Measurements from ENCODE around the gene SMTNL2. TPM values are rescaled to one million over a fixed set of nuclear protein-coding genes. Genes with fewer than 3 reads are reported as not detected.

The SMTNL2 gene
- total RNA-seq, 5 donors from 2014 or later (not counting 1 experiment from before 2014, with no cell fraction given) = not detected

GRCh38 chr17:4545217-4545951, 38.9 kb upstream of the SMTNL2 start:
- Mint-ChIP-seq H3K36me3 (peaks cover 25% of the 10 kb centered on the region), H3K9me3 (no peaks in the 10 kb centered on the region), H3K4me1 (no peaks in the 10 kb centered on the region), H3K27ac (no peak overlapping the region), H3K27me3 (no peaks in the 10 kb centered on the region), H3K4me3 (no peak overlapping the region)
- CTCF ChIA-PET = no interaction called here
- no peak for DNase-seq
- no peaks in the 10 kb centered on the region for H3K9me3 ChIP-seq
- no peaks in the 10 kb centered on the region for H3K4me1 ChIP-seq (ENCODE audit: control insufficient read depth in 1 of 2, extremely low read depth in 1 of 2, insufficient read depth in 2 of 2, low read length in 2 of 2)
- no peak for ATAC-seq (replicated peaks in 1 of 4)
- no peaks in the 10 kb centered on the region for H3K27me3 ChIP-seq (replicated peaks in 1 of 2; ENCODE audit: control insufficient read depth in 2 of 2, extremely low read depth in 1 of 2, insufficient read depth in 2 of 2, low read length in 1 of 2)
- POLR2A ChIA-PET = no interaction called here
- 95% methylated on average over 15 of the region's 32 CpGs for WGBS (ENCODE audit: insufficient coverage)
- peaks cover 39 to 92% of the 10 kb centered on the region in 2 donors for H3K36me3 ChIP-seq (ENCODE audit: control insufficient read depth in 2 of 2, extremely low read depth in 1 of 2, insufficient read depth in 1 of 2, low read length in 1 of 2)
- no peak overlapping the region for H3K4me3 ChIP-seq (ENCODE audit: control insufficient read depth in 1 of 2, extremely low read depth in 1 of 2, low read length in 1 of 2)
- no peak overlapping the region for H3K27ac ChIP-seq (ENCODE audit: low read length)

GRCh38 chr17:4547118-4547906, 37.0 kb upstream of the SMTNL2 start:
- Histone ChIP-seq H3K27me3 (replicated peaks in 1 of 2; ENCODE audit: control insufficient read depth in 2 of 2, extremely low read depth in 1 of 2, insufficient read depth in 2 of 2, low read length in 1 of 2) (no peaks in the 10 kb centered on the region), H3K27ac (ENCODE audit: low read length) (no peak overlapping the region), H3K4me1 (ENCODE audit: control insufficient read depth in 1 of 2, extremely low read depth in 1 of 2, insufficient read depth in 2 of 2, low read length in 2 of 2) (no peaks in the 10 kb centered on the region), H3K36me3 (ENCODE audit: control insufficient read depth in 2 of 2, extremely low read depth in 1 of 2, insufficient read depth in 1 of 2, low read length in 1 of 2) (peaks cover 40 to 93% of the 10 kb centered on the region in 2 donors), H3K4me3 (ENCODE audit: control insufficient read depth in 1 of 2, extremely low read depth in 1 of 2, low read length in 1 of 2) (no peak overlapping the region), H3K9me3 (no peaks in the 10 kb centered on the region)
- 96% methylated on average over 13 of the region's 17 CpGs for WGBS (ENCODE audit: insufficient coverage)
- ATAC-seq (replicated peaks in 1 of 4) = no peak
- H3K4me3 Mint-ChIP-seq = no peak overlapping the region
- no peak for DNase-seq
- ChIA-PET CTCF (no interaction called here), POLR2A (no interaction called here)
- H3K27ac Mint-ChIP-seq = no peak overlapping the region
- no peaks in the 10 kb centered on the region for H3K27me3 Mint-ChIP-seq
- no peaks in the 10 kb centered on the region for H3K9me3 Mint-ChIP-seq
- H3K4me1 Mint-ChIP-seq = no peaks in the 10 kb centered on the region
- H3K36me3 Mint-ChIP-seq = peaks cover 28% of the 10 kb centered on the region

GRCh38 chr17:4548061-4548461, 36.3 kb upstream of the SMTNL2 start:
- Histone ChIP-seq H3K4me3 (ENCODE audit: control insufficient read depth in 1 of 2, extremely low read depth in 1 of 2, low read length in 1 of 2) (no peak overlapping the region), H3K4me1 (ENCODE audit: control insufficient read depth in 1 of 2, extremely low read depth in 1 of 2, insufficient read depth in 2 of 2, low read length in 2 of 2) (no peaks in the 10 kb centered on the region), H3K27ac (ENCODE audit: low read length) (no peak overlapping the region), H3K36me3 (ENCODE audit: control insufficient read depth in 2 of 2, extremely low read depth in 1 of 2, insufficient read depth in 1 of 2, low read length in 1 of 2) (peaks cover 39 to 91% of the 10 kb centered on the region in 2 donors), H3K27me3 (replicated peaks in 1 of 2; ENCODE audit: control insufficient read depth in 2 of 2, extremely low read depth in 1 of 2, insufficient read depth in 2 of 2, low read length in 1 of 2) (no peaks in the 10 kb centered on the region), H3K9me3 (no peaks in the 10 kb centered on the region)
- POLR2A ChIA-PET = no interaction called here
- no peaks in the 10 kb centered on the region for H3K9me3 Mint-ChIP-seq
- CTCF ChIA-PET = no interaction called here
- no peak overlapping the region for H3K27ac Mint-ChIP-seq
- no peak for DNase-seq
- H3K27me3 Mint-ChIP-seq = no peaks in the 10 kb centered on the region
- no peaks in the 10 kb centered on the region for H3K4me1 Mint-ChIP-seq
- ATAC-seq (replicated peaks in 1 of 4) = no peak
- H3K36me3 Mint-ChIP-seq = peaks cover 26% of the 10 kb centered on the region
- no peak overlapping the region for H3K4me3 Mint-ChIP-seq
- 96% methylated on average over 16 of the region's 18 CpGs for WGBS (ENCODE audit: insufficient coverage)

GRCh38 chr17:4548721-4549531, 35.4 kb upstream of the SMTNL2 start:
- ChIA-PET CTCF (no interaction called here), POLR2A (no interaction called here)
- WGBS (ENCODE audit: insufficient coverage) = 91% methylated on average over 19 of the region's 24 CpGs
- no peaks in the 10 kb centered on the region for H3K9me3 ChIP-seq
- Mint-ChIP-seq H3K27ac (no peak overlapping the region), H3K4me3 (no peak overlapping the region), H3K9me3 (no peaks in the 10 kb centered on the region), H3K36me3 (peaks cover 28% of the 10 kb centered on the region), H3K4me1 (peaks cover 0 to 5% (median 5%) of the 10 kb centered on the region in 3 donors), H3K27me3 (no peaks in the 10 kb centered on the region)
- H3K4me1 ChIP-seq (ENCODE audit: control insufficient read depth in 1 of 2, extremely low read depth in 1 of 2, insufficient read depth in 2 of 2, low read length in 2 of 2) = peaks cover 2 to 5% of the 10 kb centered on the region in 2 experiments
- peaks cover 38 to 90% of the 10 kb centered on the region in 2 donors for H3K36me3 ChIP-seq (ENCODE audit: control insufficient read depth in 2 of 2, extremely low read depth in 1 of 2, insufficient read depth in 1 of 2, low read length in 1 of 2)
- no peak for DNase-seq
- H3K27me3 ChIP-seq (replicated peaks in 1 of 2; ENCODE audit: control insufficient read depth in 2 of 2, extremely low read depth in 1 of 2, insufficient read depth in 2 of 2, low read length in 1 of 2) = no peaks in the 10 kb centered on the region
- H3K27ac ChIP-seq (ENCODE audit: low read length) = no peak overlapping the region
- no peak overlapping the region for H3K4me3 ChIP-seq (ENCODE audit: control insufficient read depth in 1 of 2, extremely low read depth in 1 of 2, low read length in 1 of 2)
- no peak for ATAC-seq (replicated peaks in 1 of 4)

GRCh38 chr17:4549781-4550533, 34.4 kb upstream of the SMTNL2 start:
- H3K27me3 ChIP-seq (replicated peaks in 1 of 2; ENCODE audit: control insufficient read depth in 2 of 2, extremely low read depth in 1 of 2, insufficient read depth in 2 of 2, low read length in 1 of 2) = no peaks in the 10 kb centered on the region
- H3K9me3 ChIP-seq = no peaks in the 10 kb centered on the region
- Mint-ChIP-seq H3K4me1 (peaks cover 10 to 14% (median 13%) of the 10 kb centered on the region in 3 donors), H3K27me3 (no peaks in the 10 kb centered on the region), H3K27ac (no peak overlapping the region), H3K9me3 (no peaks in the 10 kb centered on the region), H3K36me3 (peaks cover 28% of the 10 kb centered on the region), H3K4me3 (no peak overlapping the region)
- H3K27ac ChIP-seq (ENCODE audit: low read length) = no peak overlapping the region
- WGBS (ENCODE audit: insufficient coverage) = 93% methylated on average over 20 of the region's 25 CpGs
- ChIA-PET POLR2A (no interaction called here), CTCF (no interaction called here)
- peaks cover 35 to 83% of the 10 kb centered on the region in 2 donors for H3K36me3 ChIP-seq (ENCODE audit: control insufficient read depth in 2 of 2, extremely low read depth in 1 of 2, insufficient read depth in 1 of 2, low read length in 1 of 2)
- H3K4me3 ChIP-seq (ENCODE audit: control insufficient read depth in 1 of 2, extremely low read depth in 1 of 2, low read length in 1 of 2) = no peak overlapping the region
- ATAC-seq (replicated peaks in 1 of 4) (no peak), DNase-seq (no peak)
- H3K4me1 ChIP-seq (ENCODE audit: control insufficient read depth in 1 of 2, extremely low read depth in 1 of 2, insufficient read depth in 2 of 2, low read length in 2 of 2) = peaks cover 6 to 15% of the 10 kb centered on the region in 2 experiments

- peaks cover 16 to 20% (median 16%) of the 10 kb centered on the region in 3 donors for H3K4me1 Mint-ChIP-seq
- ChIA-PET POLR2A (no interaction called here), CTCF (no interaction called here)
- H3K27me3 ChIP-seq (replicated peaks in 1 of 2; ENCODE audit: control insufficient read depth in 2 of 2, extremely low read depth in 1 of 2, insufficient read depth in 2 of 2, low read length in 1 of 2) = no peaks in the 10 kb centered on the region
- no peaks in the 10 kb centered on the region for H3K9me3 Mint-ChIP-seq
- no peak for ATAC-seq (replicated peaks in 1 of 4)
- H3K36me3 Mint-ChIP-seq = peaks cover 28% of the 10 kb centered on the region
- H3K27ac Mint-ChIP-seq = no peak overlapping the region
- H3K4me1 ChIP-seq (ENCODE audit: control insufficient read depth in 1 of 2, extremely low read depth in 1 of 2, insufficient read depth in 2 of 2, low read length in 2 of 2) = peaks cover 6 to 19% of the 10 kb centered on the region in 2 experiments
- no peak for DNase-seq
- H3K9me3 ChIP-seq = no peaks in the 10 kb centered on the region
- H3K4me3 ChIP-seq (ENCODE audit: control insufficient read depth in 1 of 2, extremely low read depth in 1 of 2, low read length in 1 of 2) = no peak overlapping the region
- H3K27me3 Mint-ChIP-seq = no peaks in the 10 kb centered on the region
- H3K4me3 Mint-ChIP-seq = no peak overlapping the region
- no peak overlapping the region for H3K27ac ChIP-seq (ENCODE audit: low read length)
- WGBS (ENCODE audit: insufficient coverage) = 96% methylated on average over 13 of the region's 16 CpGs
- H3K36me3 ChIP-seq (ENCODE audit: control insufficient read depth in 2 of 2, extremely low read depth in 1 of 2, insufficient read depth in 1 of 2, low read length in 1 of 2) = peaks cover 35 to 76% of the 10 kb centered on the region in 2 donors
These were observed 33.7 kb upstream of the SMTNL2 start for GRCh38 chr17:4550534-4551039.
